ENCODE data around the gene KIF26B. TPM values are rescaled to one million over a fixed set of nuclear protein-coding genes. Genes with fewer than 3 reads are reported as not detected.
A peak's percentile ranks its signal among the peaks of the same experiment; 100 is the strongest.

Gene KIF26B
- total and polyA plus RNA-seq, 2 of the 4 experiments (the other 2 are of a cell fraction), result 0.53 to 0.54 TPM

GRCh38 chr1:245201201-245201600 lies 46.4 kb downstream of the KIF26B start:
- Histone ChIP-seq H3K9me3 (ENCODE audit: control insufficient read depth, insufficient read depth, low read length) (peaks cover 4% of the 10 kb centered on the region; the same call in 1 of the 2 replicates), H3K18ac (ENCODE audit: low read depth, low read length) (no peak overlapping the region), H2BK5ac (ENCODE audit: low read depth, low read length, poor library complexity, severe bottlenecking) (no peak overlapping the region), H2BK20ac (ENCODE audit: low read depth, low read length) (no peak overlapping the region), H3K27me3 (ENCODE audit: control insufficient read depth, insufficient read depth, low read length) (no peaks in the 10 kb centered on the region), H3K14ac (replicated peaks; ENCODE audit: low read depth, low read length) (no peak overlapping the region), H3K56ac (ENCODE audit: extremely low read depth, insufficient read depth, low read length) (no peak overlapping the region), H3K27ac (ENCODE audit: insufficient read depth, low read length) (no peak overlapping the region), H3K23ac (ENCODE audit: low read depth, low read length) (no peak overlapping the region), H3K4me1 (ENCODE audit: control insufficient read depth, insufficient read depth, low read length) (no peaks in the 10 kb centered on the region), H3K4ac (ENCODE audit: low read depth, low read length) (no peak overlapping the region), H3K9ac (ENCODE audit: low read depth, low read length) (no peak overlapping the region), H3K79me1 (ENCODE audit: low read depth in 1 of 2, low read length in 2 of 2) (no peaks in the 10 kb centered on the region), H3K4me2 (ENCODE audit: low read depth, low read length) (peak overlapping the region; percentile 22; the same call in 1 of the 2 replicates), H3K36me3 (ENCODE audit: control insufficient read depth, insufficient read depth, low read length) (no peaks in the 10 kb centered on the region), H4K5ac (ENCODE audit: low read depth, low read length) (no peak overlapping the region), H4K8ac (ENCODE audit: low read depth in 2 of 2, low read length in 2 of 2) (no peak overlapping the region), H2AFZ (replicated peaks; ENCODE audit: low read length, poor library complexity) (no peak overlapping the region), H2BK120ac (ENCODE audit: low read depth, low read length) (no peak overlapping the region), H2AK9ac (replicated peaks; ENCODE audit: low read depth, low read length, poor library complexity) (no peak overlapping the region), H4K20me1 (ENCODE audit: insufficient read depth, low read length) (no peaks in the 10 kb centered on the region), H2AK5ac (ENCODE audit: low read depth, low read length) (no peak overlapping the region), H4K91ac (ENCODE audit: insufficient read depth, low read depth, low read length) (no peak overlapping the region), H3K4me3 (ENCODE audit: insufficient read depth, low read depth, low read length) (no peak overlapping the region), H3K9me1 (ENCODE audit: insufficient read depth, low read length) (no peaks in the 10 kb centered on the region), H2BK15ac (ENCODE audit: low read depth, low read length) (no peak overlapping the region)
- intact Hi-C loops (cut with micrococcal nuclease), result no loop called here
- no TSS peak for BruUV-seq (replicated peaks)
- dilution Hi-C loops (cut with HindIII; ENCODE audit: low sequenced_read_pairs, unreplicated experiment), result no loop called here
- in situ Hi-C loops (cut with MboI; ENCODE audit: low sequenced_read_pairs), result no loop called here
- DNase-seq (no peak), ATAC-seq (ENCODE audit: low read depth) (no peak)
- ChIA-PET CTCF (no interaction called here), POLR2A (ENCODE audit: unreplicated experiment) (no interaction called here)
- no CpG with 5 or more reads among the region's 4 CpGs for WGBS, 2 experiments (ENCODE audit: extremely low coverage in 2 of 2, insufficient read length in 1 of 2)
- TF ChIP-seq FOS (IDR thresholded peaks at IDR 0.05; ENCODE audit: low read depth, low read length), result no peak
- TF ChIP-seq MXI1 (IDR thresholded peaks at IDR 0.05; ENCODE audit: borderline replicate concordance, low read depth, low read length), result no peak
- TF ChIP-seq CEBPB (IDR thresholded peaks at IDR 0.05; ENCODE audit: low read depth, low read length), result no peak
- TF ChIP-seq RAD21 (IDR thresholded peaks at IDR 0.05; ENCODE audit: low read length), result no peak
- no peak for TF ChIP-seq USF2 (IDR thresholded peaks at IDR 0.05; ENCODE audit: low read depth, low read length)
- TF ChIP-seq CHD1 (IDR thresholded peaks at IDR 0.05; ENCODE audit: low read depth, low read length), result no peak
- TF ChIP-seq RCOR1 (IDR thresholded peaks at IDR 0.05; ENCODE audit: insufficient replicate concordance, low read length), result no peak
- no peak for TF ChIP-seq SMC3 (IDR thresholded peaks at IDR 0.05; ENCODE audit: low read depth, low read length)
- TF ChIP-seq MAFK (IDR thresholded peaks at IDR 0.05; ENCODE audit: low read depth, low read length), result no peak
- TF ChIP-seq BHLHE40 (IDR thresholded peaks at IDR 0.05; ENCODE audit: low read depth, low read length), result no peak
- no peak for TF ChIP-seq MAZ (IDR thresholded peaks at IDR 0.05; ENCODE audit: borderline replicate concordance, low read depth, low read length)
- no peak for TF ChIP-seq POLR2A (IDR thresholded peaks at IDR 0.05; ENCODE audit: low read depth, low read length)
- no peak for TF ChIP-seq ELK1 (IDR thresholded peaks at IDR 0.05; ENCODE audit: borderline replicate concordance, low read depth, low read length)
- no peak for TF ChIP-seq NFE2L2 (IDR thresholded peaks at IDR 0.05; ENCODE audit: low read depth, low read length)
- no peak for TF ChIP-seq CTCF (conservative IDR thresholded peaks at IDR 0.05; ENCODE audit: low read depth, low read length)
- no peak for TF ChIP-seq RFX5 (IDR thresholded peaks at IDR 0.05; ENCODE audit: low read depth, low read length)

Measured in IMR-90 (cell line).